ENCODE data around the gene NUFIP2.

GRCh38 chr17:29243792-29244191 lies 50.2 kb downstream of the NUFIP2 start:
- TF ChIP-seq CTCF (IDR thresholded peaks at IDR 0.05) (peak in 3 of 7 experiments; percentile 27 to 40 (median 28)), POLR2A (IDR thresholded peaks at IDR 0.05) (no peak)
